Neural progenitor cell (in vitro differentiated cells): ENCODE measurements around the gene PIP4K2C.
"Not testable (repeated sequence)": the region's sequence is repeated elsewhere in the genome, so short reads cannot be mapped to it uniquely, and the experiment has no call there.

Source experiments
- CTCF ChIP-seq: fragments of 200-600 bp; sonication (generic); IDR thresholded peaks from 2 replicates; pipeline ENCODE4 v1.5.1; 2017; ENCODE audit warnings: antibody characterized with exemption, mild to moderate bottlenecking
- EZH2 ChIP-seq: fragments of 200-600 bp; sonication (generic); IDR thresholded peaks from 2 replicates; pipeline ENCODE4 v1.6.1; 2017; ENCODE audit warnings: antibody characterized with exemption, mild to moderate bottlenecking, moderate library complexity

GRCh38 chr12:57561117-57561516 is 29.9 kb upstream of the PIP4K2C start:
- not testable (repeated sequence) for TF ChIP-seq EZH2, CTCF
